Measurements from ENCODE around the gene CEBPE.

The CEBPE gene

DNA sequence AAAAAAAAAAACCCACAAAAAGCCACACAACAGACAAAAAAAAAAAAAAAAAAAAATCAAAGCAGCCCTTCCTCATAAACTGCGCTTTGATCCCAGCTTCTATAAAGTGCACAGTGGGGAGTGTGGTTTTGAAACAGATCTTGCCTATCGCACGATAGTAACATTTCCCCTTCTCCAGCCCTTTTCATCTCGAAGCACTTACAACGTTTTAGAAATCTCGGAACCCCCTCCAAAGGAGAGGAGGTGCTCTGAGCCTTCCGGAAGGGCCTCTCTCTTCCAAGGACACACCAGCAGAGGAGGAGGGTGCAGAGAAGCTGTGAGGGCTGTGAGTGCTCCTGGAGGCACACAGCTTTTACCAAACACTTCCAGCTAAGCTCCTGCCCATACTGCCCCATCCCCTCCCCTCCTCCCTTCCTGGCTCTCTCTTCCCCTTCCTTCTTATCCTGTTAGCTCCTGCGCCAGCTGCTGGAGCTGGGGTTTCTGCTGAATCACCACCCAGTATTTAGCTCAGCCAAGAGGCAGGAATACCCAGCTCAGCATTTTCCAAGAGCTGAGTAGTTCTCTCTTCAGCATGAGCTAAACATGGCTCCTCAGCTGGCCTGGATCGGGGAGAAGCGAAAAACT lies 36.0 kb upstream of the CEBPE start:
- Histone ChIP-seq H3K36me3 (no peaks in the 10 kb centered on the region), H3K27me3 (ENCODE audit: insufficient read depth, low read depth, severe bottlenecking) (peaks cover 11% of the 10 kb centered on the region), H3K27ac (no peak overlapping the region), H3K4me3 (ENCODE audit: low read depth, low read length) (no peak overlapping the region), H3K9me3 (ENCODE audit: severe bottlenecking) (no peaks in the 10 kb centered on the region)
- TF ChIP-seq, protein P1, sequence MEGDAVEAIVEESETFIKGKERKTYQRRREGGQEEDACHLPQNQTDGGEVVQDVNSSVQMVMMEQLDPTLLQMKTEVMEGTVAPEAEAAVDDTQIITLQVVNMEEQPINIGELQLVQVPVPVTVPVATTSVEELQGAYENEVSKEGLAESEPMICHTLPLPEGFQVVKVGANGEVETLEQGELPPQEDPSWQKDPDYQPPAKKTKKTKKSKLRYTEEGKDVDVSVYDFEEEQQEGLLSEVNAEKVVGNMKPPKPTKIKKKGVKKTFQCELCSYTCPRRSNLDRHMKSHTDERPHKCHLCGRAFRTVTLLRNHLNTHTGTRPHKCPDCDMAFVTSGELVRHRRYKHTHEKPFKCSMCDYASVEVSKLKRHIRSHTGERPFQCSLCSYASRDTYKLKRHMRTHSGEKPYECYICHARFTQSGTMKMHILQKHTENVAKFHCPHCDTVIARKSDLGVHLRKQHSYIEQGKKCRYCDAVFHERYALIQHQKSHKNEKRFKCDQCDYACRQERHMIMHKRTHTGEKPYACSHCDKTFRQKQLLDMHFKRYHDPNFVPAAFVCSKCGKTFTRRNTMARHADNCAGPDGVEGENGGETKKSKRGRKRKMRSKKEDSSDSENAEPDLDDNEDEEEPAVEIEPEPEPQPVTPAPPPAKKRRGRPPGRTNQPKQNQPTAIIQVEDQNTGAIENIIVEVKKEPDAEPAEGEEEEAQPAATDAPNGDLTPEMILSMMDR (IDR thresholded peaks at IDR 0.05; ENCODE audit: low read depth, low read length) = no peak
- DNase-seq = peak; percentile 79

DNA sequence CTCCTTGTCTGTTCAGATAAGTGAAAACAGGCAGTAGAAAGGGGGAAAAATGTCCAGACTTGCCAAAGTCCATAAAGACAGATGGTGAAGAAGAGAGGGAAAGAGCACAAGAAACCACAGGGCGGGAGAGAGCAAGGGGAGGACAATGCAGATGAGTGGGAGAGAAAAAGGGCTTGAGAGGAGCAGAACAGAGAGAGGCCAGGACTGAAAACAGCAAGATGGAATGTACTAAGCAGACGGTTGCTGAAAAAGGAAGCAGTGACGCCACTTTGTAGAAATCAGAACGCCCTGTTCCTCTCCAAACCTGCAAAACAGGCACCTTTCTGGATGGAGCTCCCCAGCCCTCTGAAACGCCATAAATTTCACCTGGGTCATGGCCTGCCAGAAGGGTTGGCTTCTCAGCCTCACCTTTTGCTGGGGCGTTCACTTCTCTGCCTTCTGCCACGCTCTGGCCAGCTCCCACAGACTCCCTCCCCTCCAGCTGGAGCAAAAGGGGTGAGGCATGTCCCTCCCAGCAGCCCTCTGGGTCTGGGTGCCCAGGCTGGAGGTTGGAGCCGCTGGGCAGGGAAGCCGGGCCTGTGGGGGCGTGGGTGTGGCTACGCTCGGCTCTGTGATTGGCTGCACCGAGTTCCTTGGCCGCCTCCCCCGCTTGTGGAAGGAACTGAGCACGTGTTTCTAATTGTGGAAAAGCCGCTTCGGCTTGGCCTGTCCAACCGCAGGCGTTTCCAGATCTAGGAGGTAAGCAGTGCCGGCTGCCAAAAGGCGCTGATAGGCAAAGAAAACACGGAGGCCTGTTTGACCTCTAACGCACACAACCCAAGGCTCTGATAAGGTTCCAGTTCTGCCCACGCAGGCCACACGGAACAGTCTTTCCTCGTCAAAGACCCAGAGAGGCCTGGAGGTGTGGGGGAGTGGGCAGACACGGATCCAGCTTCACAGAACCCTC lies 35.1 kb upstream of the CEBPE start:
- TF ChIP-seq, protein P1 (IDR thresholded peaks at IDR 0.05; ENCODE audit: low read depth, low read length) = no peak
- no peaks in the 10 kb centered on the region for H3K36me3 ChIP-seq
- H3K4me3 ChIP-seq (ENCODE audit: low read depth, low read length) = no peak overlapping the region
- no peak overlapping the region for H3K27ac ChIP-seq
- no peaks in the 10 kb centered on the region for H3K9me3 ChIP-seq (ENCODE audit: severe bottlenecking)
- peaks cover 16% of the 10 kb centered on the region for H3K27me3 ChIP-seq (ENCODE audit: insufficient read depth, low read depth, severe bottlenecking)
- DNase-seq = peak; percentile 35

DNA sequence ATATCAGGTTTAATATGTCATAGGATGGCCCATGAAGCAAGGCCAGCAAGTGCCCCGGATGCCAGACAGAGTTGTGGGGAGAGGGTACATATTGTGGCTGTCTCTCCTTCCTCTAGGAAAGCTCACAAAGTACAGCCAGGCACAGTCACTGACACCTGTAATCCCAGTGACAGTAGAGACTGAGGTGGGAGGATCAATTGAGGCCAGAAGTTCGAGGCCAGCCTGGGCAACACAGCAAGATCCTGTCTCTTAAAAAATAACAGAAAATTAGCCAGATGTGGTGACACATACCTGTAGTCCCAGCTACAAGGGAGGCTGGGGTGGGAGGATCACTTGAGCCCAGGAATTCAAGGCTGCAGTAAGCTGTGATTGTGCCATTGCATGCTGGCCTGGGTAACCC lies 32.3 kb upstream of the CEBPE start:
- H3K4me3 ChIP-seq (ENCODE audit: low read depth, low read length) = no peak overlapping the region
- no peak for DNase-seq
- peaks cover 35% of the 10 kb centered on the region for H3K27me3 ChIP-seq (ENCODE audit: insufficient read depth, low read depth, severe bottlenecking)
- peaks cover 5% of the 10 kb centered on the region for H3K9me3 ChIP-seq (ENCODE audit: severe bottlenecking)
- no peaks in the 10 kb centered on the region for H3K36me3 ChIP-seq
- TF ChIP-seq, protein P1 (IDR thresholded peaks at IDR 0.05; ENCODE audit: low read depth, low read length) = no peak
- H3K27ac ChIP-seq = no peak overlapping the region

DNA sequence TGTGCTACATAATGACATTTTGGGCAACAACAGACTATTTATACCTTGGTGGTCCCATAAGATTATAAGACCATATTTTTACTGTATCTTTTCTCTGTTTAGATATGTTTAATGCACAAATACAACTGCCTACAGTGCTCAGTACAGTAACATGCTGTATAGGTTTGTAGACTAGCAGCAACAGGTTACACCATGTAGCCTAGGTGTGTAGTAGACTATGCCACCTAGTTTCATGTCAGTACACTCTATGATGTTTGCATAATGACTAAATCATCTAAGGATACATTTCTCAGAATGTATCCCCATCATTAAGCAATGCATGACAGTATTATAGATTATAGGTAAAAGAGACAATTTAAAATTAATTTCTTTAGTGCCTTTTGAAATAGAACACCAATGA lies 30.7 kb upstream of the CEBPE start:
- Histone ChIP-seq H3K27ac (no peak overlapping the region), H3K27me3 (ENCODE audit: insufficient read depth, low read depth, severe bottlenecking) (peaks cover 39% of the 10 kb centered on the region), H3K4me3 (ENCODE audit: low read depth, low read length) (no peak overlapping the region), H3K9me3 (ENCODE audit: severe bottlenecking) (peaks cover 5% of the 10 kb centered on the region), H3K36me3 (no peaks in the 10 kb centered on the region)
- TF ChIP-seq, protein P1 (IDR thresholded peaks at IDR 0.05; ENCODE audit: low read depth, low read length) = no peak
- DNase-seq = no peak

DNA sequence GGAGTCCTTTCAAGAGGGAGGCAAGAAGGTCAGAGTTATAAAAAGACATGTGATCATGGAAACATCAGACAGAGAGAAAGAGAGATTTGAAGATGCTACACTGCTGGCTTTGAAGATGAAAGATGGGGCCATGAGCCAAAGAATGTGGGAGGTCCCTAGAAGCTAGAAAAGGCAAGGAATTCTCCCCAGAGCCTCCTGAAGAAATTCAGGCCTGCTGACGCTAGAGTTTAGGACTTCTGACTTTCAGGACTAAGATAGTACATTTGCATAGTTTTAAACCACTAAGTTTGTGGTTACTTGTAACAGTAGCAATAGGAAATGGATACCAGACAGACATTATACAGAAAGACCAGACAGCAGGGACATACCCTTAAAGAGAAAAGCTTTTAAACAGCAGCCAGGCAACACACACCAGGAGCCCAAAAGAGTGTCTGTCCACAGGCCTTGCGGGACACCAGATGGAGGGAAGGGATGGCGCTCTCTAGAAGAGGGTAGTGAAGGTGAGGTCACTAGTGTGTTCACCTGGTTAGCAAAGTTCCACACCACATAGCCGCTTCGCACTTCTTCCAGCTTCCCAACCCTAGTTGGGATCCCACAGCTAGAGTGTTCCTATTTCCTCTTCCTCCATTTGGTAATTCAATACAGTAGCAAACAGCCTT lies 29.7 kb upstream of the CEBPE start:
- no peak for DNase-seq
- TF ChIP-seq, protein P1 (IDR thresholded peaks at IDR 0.05; ENCODE audit: low read depth, low read length) = no peak

More for the DNA sequence above, 29.7 kb upstream of the CEBPE start:
- H3K9me3 ChIP-seq (ENCODE audit: severe bottlenecking) = peaks cover 5% of the 10 kb centered on the region
- H3K27ac ChIP-seq = no peak overlapping the region
- H3K36me3 ChIP-seq = no peaks in the 10 kb centered on the region
- H3K27me3 ChIP-seq (ENCODE audit: insufficient read depth, low read depth, severe bottlenecking) = peaks cover 47% of the 10 kb centered on the region
- H3K4me3 ChIP-seq (ENCODE audit: low read depth, low read length) = no peak overlapping the region

All from WERI-Rb-1 (cell line).